GM18909 (cell line): Measurements from ENCODE around the gene CNTN2.

Source experiments
- ATAC-seq: cut with Tn5 transposase; IDR thresholded peaks from one replicate; pipeline ENCODE4 v1.9.1; 2021; ENCODE audit warnings: mild to moderate bottlenecking; ENCODE audit not compliant: unreplicated experiment, poor library complexity

CNTN2 gene

DNA sequence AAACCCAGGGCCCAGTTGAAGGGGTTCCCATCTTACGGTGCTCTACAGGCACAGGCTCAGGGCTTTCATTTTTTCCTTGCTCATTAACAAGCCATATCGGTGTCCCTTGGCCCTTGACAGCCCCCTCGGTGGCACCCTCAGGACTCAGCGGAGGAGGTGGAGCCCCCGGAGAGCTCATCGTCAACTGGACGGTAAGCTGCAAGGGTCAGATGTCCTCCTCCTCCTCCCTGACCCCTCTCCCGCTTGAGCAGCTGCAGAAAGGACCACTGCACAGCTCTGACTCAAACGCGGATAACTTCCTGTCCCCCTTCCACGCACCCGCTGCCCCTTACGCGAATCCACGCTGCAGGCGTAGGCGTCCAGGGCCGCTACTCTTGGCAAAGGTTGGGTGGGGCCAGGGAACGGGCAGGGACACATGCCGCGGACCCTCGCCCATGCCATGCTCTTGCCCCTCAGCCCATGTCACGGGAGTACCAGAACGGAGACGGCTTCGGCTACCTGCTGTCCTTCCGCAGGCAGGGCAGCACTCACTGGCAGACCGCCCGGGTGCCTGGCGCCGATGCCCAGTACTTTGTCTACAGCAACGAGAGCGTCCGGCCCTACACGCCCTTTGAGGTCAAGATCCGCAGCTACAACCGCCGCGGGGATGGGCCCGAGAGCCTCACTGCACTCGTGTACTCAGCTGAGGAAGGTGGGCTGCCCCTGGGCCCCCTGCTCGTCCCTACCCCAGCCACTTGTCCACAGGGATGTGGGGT lies 26.5 kb downstream of the CNTN2 start:
- ATAC-seq: no peak

DNA sequence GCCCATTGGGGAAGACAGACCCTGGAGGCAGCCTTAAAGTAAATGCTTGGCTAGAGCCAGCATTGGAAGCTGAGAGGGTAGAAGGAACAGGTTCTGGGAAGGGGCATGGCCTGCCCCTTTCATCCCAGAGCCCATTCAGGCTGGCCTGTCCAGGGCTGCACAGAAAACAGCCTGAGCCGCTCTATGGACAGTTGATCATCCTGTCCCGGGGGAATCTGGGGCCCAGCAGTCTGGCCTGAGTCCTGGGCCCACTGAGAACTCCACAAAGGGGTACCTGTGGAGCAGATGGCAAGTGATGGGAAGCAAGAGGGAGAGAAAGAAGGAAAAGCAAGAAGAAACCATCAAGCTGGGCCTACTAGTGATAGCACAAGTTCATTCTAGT lies 28.0 kb downstream of the CNTN2 start:
- no peak for ATAC-seq

DNA sequence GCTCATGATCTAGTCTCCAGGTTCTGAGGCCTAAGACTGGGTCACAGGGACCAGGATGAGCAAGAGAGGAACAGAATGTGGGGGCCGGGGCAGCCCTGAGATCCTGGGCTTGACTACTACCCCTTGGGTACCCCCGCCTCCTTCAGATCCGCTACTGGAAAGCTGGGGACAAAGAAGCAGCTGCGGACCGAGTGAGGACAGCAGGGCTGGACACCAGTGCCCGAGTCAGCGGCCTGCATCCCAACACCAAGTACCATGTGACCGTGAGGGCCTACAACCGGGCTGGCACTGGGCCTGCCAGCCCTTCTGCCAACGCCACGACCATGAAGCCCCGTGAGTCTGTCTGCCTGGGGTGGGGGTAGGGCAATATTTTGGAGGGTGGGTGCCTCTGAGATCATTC lies 28.8 kb downstream of the CNTN2 start:
- no peak for ATAC-seq

DNA sequence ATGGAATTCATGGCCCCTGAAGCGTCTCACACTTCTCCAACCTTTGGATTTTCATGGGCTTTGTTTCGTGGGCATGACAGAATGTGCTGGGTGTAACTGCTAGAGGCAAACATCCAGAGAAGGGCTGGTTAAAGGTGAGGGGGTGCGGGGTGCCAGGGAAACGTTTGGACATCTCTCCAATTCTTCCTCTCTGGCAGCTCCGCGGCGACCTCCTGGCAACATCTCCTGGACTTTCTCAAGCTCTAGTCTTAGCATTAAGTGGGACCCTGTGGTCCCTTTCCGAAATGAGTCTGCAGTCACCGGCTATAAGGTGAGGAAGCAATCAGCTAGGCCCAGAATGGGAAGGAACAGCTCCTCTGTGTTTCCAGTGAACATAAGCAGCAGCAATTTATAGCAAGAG lies 29.3 kb downstream of the CNTN2 start:
- no peak for ATAC-seq

DNA sequence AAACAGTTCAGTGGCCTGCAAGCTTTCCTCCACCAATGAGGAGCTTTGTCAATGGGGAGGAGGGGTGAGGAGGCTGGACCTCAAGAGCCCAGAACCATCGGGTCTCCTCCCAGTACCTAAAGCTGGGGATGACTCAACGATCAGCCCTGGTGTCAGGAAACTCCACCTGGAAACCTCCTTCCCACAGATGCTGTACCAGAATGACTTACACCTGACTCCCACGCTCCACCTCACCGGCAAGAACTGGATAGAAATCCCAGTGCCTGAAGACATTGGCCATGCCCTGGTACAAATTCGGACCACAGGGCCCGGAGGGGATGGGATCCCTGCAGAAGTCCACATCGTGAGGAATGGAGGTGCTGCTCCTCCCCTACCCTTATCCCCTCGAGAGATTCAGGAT lies 29.9 kb downstream of the CNTN2 start:
- ATAC-seq: no peak

DNA sequence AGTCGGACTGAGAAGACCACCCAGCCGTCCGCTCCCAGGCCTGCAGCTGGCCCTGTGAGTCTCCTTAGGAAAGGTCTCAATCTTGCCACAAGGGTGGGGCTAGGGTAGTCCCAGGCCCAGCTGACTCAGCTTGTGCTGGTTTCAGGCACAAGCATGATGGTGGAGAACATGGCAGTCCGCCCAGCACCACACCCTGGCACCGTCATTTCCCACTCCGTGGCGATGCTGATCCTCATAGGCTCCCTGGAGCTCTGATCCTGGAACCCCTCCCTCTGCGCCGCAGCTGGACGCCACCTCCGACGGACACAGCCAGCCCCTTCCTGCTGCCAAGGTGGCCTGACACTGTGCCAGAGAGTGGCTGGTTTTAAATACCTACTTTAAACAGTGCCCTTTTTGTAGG lies 30.5 kb downstream of the CNTN2 start:
- no peak for ATAC-seq

DNA sequence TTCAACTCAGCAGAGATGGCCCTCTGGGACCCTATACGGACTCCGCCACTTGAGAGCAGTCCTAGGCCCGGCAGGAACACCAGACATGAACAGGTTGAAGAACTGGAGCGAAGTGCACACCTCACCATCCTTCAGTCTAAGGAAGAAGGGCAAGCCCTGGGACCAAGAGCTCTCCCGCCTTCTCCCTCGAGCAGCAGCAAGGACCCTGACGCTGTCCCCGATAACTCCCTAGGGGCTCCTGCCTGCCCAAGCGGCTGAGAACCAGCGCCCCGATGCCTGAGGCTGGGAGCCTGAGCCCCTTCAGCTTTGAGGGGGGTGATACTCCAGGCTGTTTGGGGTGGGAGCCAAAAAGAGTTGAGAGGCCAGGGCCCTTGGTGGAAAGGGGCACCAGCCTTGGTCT lies 31.1 kb downstream of the CNTN2 start:
- no peak for ATAC-seq

DNA sequence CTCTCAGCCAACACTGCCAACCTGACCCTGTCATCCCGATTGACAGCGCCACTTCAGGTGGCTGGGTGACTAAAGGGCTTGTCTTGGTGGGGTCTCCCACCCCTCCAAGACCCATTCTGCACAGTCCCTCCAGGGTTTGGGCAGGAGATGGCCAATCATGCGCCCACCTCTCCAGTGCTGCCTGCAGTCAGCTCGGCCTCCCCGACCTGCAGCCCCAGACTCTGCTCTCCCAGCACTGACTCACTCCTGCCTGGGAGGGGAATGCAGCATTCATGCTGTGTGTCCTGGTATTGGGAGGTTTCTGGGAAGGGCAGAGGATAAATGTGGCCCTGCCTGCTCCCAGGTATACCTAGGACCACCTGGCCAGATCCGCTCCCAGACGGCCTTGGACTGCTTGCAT lies 31.5 kb downstream of the CNTN2 start:
- ATAC-seq: no peak

DNA sequence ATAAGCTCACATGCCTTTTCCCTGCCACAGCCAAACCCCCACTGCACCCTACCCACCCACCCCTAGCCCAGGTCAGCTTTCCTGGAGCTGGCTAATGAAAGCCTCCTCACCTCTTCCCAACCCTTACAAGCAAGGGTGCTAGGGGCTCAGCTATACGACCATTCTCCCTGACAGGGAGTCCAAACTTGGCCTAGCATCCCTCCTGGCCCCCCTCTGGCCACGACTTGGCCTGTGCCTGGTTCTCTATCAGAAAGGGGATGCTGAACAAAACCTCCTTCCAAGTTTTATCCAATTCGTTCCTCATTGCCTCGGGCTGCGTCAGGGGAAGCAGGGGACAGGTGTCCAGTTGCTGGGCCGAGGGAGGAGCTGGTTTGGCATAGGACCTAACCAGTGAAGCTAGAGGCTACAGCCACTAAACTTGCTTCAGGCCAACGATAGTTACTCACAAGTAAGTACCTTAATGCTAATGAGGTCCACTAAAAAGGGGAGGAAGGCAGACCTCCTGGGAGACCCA lies 32.7 kb downstream of the CNTN2 start:
- no peak for ATAC-seq

DNA sequence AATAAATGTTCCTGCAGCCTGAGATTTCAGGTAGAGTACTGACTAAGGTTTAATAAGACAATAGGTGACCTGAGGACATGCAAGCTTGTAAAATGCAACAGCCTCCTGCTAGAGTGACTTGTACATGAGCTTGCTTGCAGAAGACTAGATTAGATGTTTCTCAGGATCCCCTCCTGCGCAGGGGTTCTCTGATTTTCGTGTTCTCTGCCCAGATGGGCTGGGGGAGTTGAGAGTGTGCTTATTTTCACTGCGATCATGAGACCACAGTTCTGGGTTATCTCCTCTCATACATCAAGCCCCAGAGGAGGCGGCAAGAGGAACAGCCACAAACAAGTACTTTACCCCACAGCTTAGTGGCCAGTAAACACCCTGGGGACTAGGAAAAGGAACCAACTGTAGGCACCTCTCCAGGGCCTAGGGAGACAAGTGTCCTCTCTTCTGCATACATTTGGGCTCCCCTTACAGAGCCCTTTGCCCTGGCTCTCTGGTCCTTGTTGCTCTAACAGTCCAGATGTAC lies 33.3 kb downstream of the CNTN2 start:
- ATAC-seq: no peak

DNA sequence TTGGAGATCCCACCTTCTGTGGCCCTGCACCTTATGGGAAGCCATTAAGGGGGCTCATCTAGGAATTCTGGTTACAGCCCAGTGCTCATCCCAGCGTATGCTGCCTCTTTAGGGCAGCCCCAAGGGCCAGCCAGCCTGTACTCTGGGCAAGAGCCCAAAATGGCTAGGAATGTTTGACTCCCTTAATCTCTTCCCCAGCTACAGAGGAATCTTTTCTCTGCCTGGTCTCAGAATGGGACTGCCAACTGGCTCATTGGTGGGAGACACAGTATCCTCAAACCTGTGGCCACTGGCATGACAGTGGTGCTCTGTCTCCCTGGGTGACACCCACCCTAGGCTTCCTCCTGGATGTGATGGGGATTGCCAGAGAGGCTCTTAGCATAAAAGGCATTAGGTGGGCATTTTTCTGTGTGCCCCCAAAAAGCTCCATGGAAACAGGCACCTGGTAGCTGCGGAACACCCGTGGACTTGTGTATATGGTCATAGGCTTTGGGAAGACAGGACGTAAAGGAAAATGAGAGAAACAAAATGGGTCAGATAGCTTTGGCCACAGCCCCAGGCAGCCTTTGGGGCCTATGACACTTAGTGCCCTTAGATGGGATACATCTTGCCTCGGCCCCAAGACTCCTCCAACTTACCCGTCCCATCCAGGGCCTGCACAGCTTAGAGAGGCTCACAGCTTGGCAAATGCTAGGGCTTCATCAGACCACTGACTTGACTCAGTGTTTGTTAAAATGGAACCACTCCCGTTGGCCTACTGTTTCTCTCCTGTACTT lies 34.3 kb downstream of the CNTN2 start:
- no peak for ATAC-seq

DNA sequence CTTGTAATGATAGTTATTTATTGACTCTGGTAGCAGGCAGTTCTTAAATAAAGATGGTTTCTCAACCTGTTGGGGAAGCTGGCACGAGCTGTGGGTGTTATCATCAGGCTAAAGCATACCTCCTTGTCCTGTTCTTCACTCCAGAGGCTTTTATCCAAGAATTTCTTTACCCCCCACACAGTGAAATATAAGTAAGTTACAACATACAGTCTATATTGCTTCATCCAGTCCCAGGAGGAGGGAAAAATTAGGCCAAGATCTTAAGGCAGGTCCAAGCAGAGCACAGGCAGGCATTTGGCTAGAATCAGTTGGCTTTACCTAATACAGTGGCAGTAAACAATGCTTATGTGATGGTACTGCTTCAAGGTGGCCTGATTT lies 34.9 kb downstream of the CNTN2 start:
- no peak for ATAC-seq

DNA sequence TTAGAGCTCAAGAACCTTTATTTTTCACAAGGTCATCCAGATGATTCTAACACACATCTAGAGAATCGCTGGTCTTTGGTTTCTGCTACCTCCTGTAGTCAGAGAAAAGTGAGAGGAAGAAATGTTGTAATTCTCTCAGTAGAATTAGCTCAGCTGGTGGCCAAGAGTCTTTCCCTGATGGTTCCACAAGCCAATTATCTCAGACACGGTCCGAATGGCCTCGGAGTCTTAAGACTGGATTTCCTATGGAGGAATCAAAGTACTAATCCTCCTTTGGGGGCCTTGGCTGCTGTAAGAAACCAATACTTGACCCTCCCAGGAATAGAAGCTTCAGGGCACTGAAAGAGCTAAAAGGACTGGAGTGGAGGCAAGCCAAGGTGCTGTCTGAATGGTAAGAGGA lies 39.4 kb downstream of the CNTN2 start:
- ATAC-seq: no peak

DNA sequence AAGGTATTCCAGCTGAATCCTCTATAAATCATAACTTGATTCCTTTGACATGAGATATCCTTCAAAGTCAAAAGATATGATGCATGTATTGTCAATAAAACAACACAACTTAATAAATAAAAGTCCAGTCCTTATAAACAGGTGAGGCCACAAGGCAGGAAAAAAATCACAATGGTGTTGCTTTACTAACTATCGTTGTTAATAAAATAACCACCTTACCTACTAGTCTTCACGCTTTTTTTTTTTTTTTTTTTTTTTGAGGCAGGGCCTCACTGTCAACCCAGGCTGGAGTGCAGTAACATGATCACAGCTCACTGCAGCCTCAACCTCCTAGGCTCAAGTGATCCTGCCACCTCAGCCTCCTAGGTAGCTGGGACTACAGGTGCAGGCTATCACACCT lies 41.3 kb downstream of the CNTN2 start, which contains the start of gene TMEM81:
TSS of gene TMEM81 (minus strand) at position 101 of the 400 bp plus-strand sequence. CDS start 140 bp downstream, outside the sequence.
- no peak for ATAC-seq

DNA sequence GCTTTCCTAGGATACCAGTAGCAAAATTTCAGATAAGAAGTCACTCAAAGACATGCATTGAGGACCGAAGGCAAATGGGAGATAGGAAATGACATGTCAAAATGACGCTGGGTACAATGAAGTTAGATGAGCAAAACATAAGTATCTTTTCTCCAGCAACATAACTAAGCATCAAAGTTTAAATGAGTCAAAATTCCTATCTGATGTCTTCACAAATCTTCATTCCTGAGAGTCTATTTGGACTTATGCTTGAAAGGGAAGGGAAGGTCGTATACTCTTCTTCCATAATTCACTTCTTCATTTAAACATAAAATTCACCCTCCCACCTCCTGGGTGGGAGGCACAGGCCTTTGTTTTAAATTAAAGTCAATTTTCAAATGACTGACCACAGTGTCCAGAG lies 45.3 kb downstream of the CNTN2 start:
- ATAC-seq: no peak

DNA sequence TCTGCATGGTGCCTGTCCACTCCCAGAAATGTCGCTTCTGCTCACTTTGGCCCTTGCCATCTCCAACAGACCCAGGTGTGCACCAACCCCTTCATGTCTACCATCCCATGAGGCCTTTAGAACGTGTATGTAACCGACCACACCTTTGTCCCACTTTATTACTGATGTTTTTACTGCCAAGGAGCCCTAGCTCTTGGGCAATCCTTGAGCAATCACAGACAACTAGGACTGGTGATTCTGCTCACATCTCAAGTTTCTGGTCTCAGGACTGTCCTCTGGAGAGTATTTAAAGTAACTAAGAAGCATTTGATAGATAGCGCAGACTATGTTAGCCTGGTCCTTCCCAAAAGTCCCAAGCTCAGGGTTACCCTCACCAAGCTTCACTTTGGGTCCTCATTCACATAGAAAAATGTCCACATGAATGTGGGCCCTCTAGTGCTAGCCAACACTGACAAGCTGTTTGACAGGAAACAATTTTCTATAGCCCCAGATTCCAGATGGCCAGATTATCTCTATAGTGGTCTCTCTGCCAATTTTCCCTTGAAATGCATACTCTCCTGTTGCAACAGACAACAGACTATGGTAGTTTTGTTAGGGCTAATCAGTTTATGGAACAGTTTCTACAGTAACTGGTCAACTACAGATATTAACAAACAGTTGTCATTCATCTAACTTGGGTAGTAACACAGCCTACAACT lies 48.2 kb downstream of the CNTN2 start:
- ATAC-seq: no peak

DNA sequence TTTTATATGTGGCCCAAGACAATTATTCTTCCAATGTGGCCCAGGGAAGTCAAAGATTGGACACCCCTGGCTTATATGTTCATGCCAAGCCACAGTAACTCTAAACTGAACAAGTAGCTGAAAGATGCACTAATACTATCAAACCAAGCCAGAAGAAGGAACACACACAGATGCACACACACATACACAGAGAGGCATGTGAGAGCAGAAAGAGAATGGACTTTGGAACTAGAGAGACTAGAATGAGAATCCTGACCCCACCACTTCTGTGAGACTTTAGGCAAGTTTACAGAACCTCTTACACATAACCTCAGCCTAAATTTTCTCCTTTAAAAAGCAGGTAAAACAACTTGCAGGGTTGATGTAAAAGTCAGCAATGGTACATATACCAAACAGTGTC lies 52.4 kb downstream of the CNTN2 start:
- no peak for ATAC-seq

DNA sequence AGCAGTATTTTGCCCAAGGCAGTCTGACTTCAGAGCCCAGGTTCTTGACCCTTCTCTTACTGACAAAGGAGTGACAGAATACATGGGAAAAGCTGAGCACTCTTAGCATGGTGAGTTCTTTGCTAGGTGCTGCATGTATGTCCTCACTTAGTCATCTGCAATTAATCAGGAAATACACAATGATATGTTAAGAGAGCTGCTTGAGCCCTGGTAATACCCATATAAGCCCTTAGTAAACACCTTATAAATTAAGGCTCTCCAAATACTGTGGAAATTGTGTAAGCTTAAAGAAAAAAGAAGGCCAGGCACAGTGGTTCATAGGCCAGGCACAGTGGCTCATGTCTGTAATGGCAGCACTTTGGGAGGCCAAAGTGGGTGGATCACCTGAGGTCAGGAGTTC lies 55.2 kb downstream of the CNTN2 start:
- no peak for ATAC-seq

DNA sequence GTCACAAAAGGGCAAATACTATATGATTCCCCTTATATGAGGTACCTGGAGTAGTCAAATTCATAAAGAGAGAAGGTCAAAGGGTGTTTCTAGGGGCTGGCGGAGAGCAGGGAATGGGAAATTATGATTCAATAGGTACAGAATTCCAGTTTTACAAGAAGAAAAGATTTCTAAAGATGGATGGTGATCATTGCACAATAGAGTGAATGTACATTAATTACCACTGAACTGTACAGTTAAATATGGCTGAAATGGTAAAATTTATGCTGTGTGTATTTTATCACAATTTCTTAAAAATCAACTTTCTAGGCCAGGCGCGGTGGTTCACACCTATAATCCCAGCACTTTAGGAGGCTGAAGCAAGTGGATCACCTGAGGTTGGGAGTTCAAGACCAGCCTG lies 59.4 kb downstream of the CNTN2 start:
- ATAC-seq: no peak

DNA sequence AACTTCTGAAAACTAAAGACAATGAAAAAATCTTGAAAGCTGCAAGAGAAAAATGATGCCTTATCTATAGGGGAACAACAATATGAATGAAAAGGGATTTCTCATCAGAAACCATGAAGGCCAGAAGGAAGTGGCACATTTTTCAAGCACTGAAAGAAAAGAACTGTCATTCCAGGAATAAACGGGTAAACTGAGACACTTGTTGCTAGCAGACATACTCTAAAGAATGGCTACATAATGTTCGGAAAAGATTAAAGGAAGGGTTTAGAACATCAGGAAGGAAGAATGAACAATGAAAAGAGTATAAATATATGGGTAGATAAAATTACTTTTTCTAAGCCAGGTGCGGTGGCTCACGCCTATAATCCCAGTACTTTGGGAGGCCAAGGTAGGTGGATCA lies 64.3 kb downstream of the CNTN2 start:
- no peak for ATAC-seq

DNA sequence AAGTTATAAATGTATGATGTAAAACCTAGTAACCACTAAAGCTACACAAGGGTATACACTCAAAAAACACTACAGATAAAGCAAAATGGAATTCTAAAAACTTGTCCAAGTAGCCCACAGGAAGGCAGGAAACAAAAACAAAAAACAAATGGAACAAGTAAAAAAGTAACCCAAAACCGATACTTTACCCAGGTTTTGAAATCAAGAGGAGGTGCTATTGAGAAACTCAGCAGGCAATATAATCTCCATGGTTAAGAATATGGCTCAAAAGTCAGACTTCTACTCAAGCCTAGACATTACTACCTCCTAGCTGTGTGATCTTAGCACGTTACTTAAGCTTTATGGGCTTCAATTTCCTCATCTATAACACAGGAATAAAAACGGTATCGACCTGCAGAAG lies 65.5 kb downstream of the CNTN2 start:
- no peak for ATAC-seq
